Left kidney (tissue), 2 donors: ENCODE results near the gene PRKG1. TPM values are rescaled to one million over a fixed set of nuclear protein-coding genes. Genes with fewer than 3 reads are reported as not detected.
A peak's percentile ranks its signal among the peaks of the same experiment; 100 is the strongest.
"Not testable (repeated sequence)": the region's sequence is repeated elsewhere in the genome, so short reads cannot be mapped to it uniquely, and the experiment has no call there.

Experiments used
- DNase-seq: peaks from one replicate; pipeline ENCODE4 v3.0.0-alpha.2; 2013
- polyA plus RNA-seq: library from polyadenylated mRNA; unstranded; fragments of 120-200 nt; gene quantifications from one replicate; pipeline ENCODE4 v1.2.1, GENCODE V29; 2013; ENCODE audit not compliant: insufficient read length

PRKG1 gene
- polyA plus RNA-seq, 1 donor, result 14.9 TPM

GRCh38 chr10:51270936-51271530, 196.7 kb downstream of the PRKG1 start:
- no peak for DNase-seq

GRCh38 chr10:51272099-51272498, 197.8 kb downstream of the PRKG1 start:
- not testable (repeated sequence) for DNase-seq

GRCh38 chr10:51272555-51272954, 198.3 kb downstream of the PRKG1 start:
- DNase-seq, result no peak

- no peak for DNase-seq
These were observed 199.3 kb downstream of the PRKG1 start for GRCh38 chr10:51273574-51273973.

GRCh38 chr10:51276097-51276496, 201.8 kb downstream of the PRKG1 start:
- DNase-seq, result not testable (repeated sequence)

- not testable (repeated sequence) for DNase-seq
These were observed 207.1 kb downstream of the PRKG1 start for GRCh38 chr10:51281387-51281786.

GRCh38 chr10:51285601-51286000, 211.3 kb downstream of the PRKG1 start:
- DNase-seq, result peak; percentile 50

- no peak for DNase-seq
These were observed 214.2 kb downstream of the PRKG1 start for GRCh38 chr10:51288511-51288910.

- no peak for DNase-seq
These were observed 215.2 kb downstream of the PRKG1 start for GRCh38 chr10:51289519-51289918.

GRCh38 chr10:51291961-51292360, 217.7 kb downstream of the PRKG1 start:
- DNase-seq, result no peak

- no peak for DNase-seq
These were observed 223.2 kb downstream of the PRKG1 start for GRCh38 chr10:51297438-51297837.

GRCh38 chr10:51300617-51301304, 226.5 kb downstream of the PRKG1 start:
- no peak for DNase-seq

- DNase-seq, result no peak
These were observed 227.4 kb downstream of the PRKG1 start for GRCh38 chr10:51301644-51302043.

GRCh38 chr10:51302316-51302715, 228.0 kb downstream of the PRKG1 start:
- no peak for DNase-seq

GRCh38 chr10:51308116-51308515, 233.8 kb downstream of the PRKG1 start:
- no peak for DNase-seq

- no peak for DNase-seq
These were observed 236.9 kb downstream of the PRKG1 start for GRCh38 chr10:51311228-51311627.

GRCh38 chr10:51312817-51313216, 238.5 kb downstream of the PRKG1 start:
- DNase-seq, result no peak

GRCh38 chr10:51313251-51313650, 239.0 kb downstream of the PRKG1 start:
- no peak for DNase-seq

GRCh38 chr10:51313773-51314478, 239.6 kb downstream of the PRKG1 start:
- no peak for DNase-seq

GRCh38 chr10:51314481-51314880, 240.2 kb downstream of the PRKG1 start:
- peak; percentile 12 for DNase-seq

- no peak for DNase-seq
These were observed 244.3 kb downstream of the PRKG1 start for GRCh38 chr10:51318399-51319172.

GRCh38 chr10:51319173-51319435, 244.8 kb downstream of the PRKG1 start:
- DNase-seq, result no peak

GRCh38 chr10:51321300-51321699, 247.0 kb downstream of the PRKG1 start:
- DNase-seq, result no peak
